OCI-LY7 (cell line): ENCODE measurements around the gene PAH. TPM values are rescaled to one million over a fixed set of nuclear protein-coding genes. Genes with fewer than 3 reads are reported as not detected.

Experiments
- BruUV-seq: library from RNA; stranded (reverse); fragments of 400-500 nt; replicated peaks from 2 replicates; lab custom pipeline; 2021; lab: Mats Ljungman, UMichigan
- CTCF ChIA-PET: fragments of 300-600 bp; sonication (Branson Sonifier 250); formaldehyde crosslinking; loops from one replicate; lab custom pipeline; 2022; ENCODE audit warnings: antibody characterized with exemption; ENCODE audit not compliant: unreplicated experiment; lab: Charles Lee
- POLR2A ChIA-PET: fragments of 300-600 bp; sonication (Branson Sonifier 250); formaldehyde crosslinking; loops from one replicate; lab custom pipeline; 2022; ENCODE audit warnings: antibody characterized with exemption; lab: Charles Lee
- DNase-seq: peaks from one replicate; pipeline ENCODE4 v3.0.0-alpha.2; 2015; ENCODE audit warnings: low spot score
- H2AFZ ChIP-seq: fragments of 200-600 bp; sonication (generic), shearing (Covaris generic); 2 replicates; pipeline ENCODE4 v1.6.1; 2014; ENCODE audit warnings: mild to moderate bottlenecking, antibody characterized with exemption, low read length, moderate library complexity
- H3K27ac ChIP-seq: fragments of 200-600 bp; sonication (generic); 2 replicates; pipeline ENCODE4 v1.5.1; 2014; ENCODE audit warnings: mixed run types, low read depth, mild to moderate bottlenecking, moderate library complexity, low read length, inconsistent platforms; ENCODE audit not compliant: poor library complexity, severe bottlenecking
- H3K36me3 ChIP-seq: fragments of 200-600 bp; sonication (generic); 2 replicates; pipeline ENCODE4 v1.6.1; 2014; ENCODE audit warnings: mild to moderate bottlenecking, antibody characterized with exemption, low read length, moderate library complexity, mixed read lengths; ENCODE audit not compliant: insufficient read depth
- H3K4me1 ChIP-seq: fragments of 200-600 bp; sonication (generic); 2 replicates; pipeline ENCODE4 v1.5.1; 2014; ENCODE audit warnings: mild to moderate bottlenecking, low read length; ENCODE audit not compliant: insufficient read depth, poor library complexity, severe bottlenecking
- H3K4me2 ChIP-seq: fragments of 200-600 bp; sonication (generic); 2 replicates; pipeline ENCODE4 v1.6.1; 2014; ENCODE audit warnings: mild to moderate bottlenecking, low read length
- H3K4me3 ChIP-seq: fragments of 200-600 bp; sonication (generic); 2 replicates; pipeline ENCODE4 v1.5.1; 2014; ENCODE audit warnings: mild to moderate bottlenecking, low read depth, low read length; ENCODE audit not compliant: poor library complexity, severe bottlenecking
- H3K79me2 ChIP-seq: fragments of 200-600 bp; sonication (generic); 2 replicates; pipeline ENCODE4 v1.6.1; 2016; ENCODE audit warnings: low read depth, mild to moderate bottlenecking, low read length, moderate library complexity, mixed read lengths; ENCODE audit not compliant: insufficient read depth
- H3K9me2 ChIP-seq: fragments of 200-600 bp; sonication (generic); 2 replicates; pipeline ENCODE4 v1.6.1; 2016; ENCODE audit warnings: mild to moderate bottlenecking, low read length, mixed read lengths; ENCODE audit not compliant: insufficient read depth
- H3K9me3 ChIP-seq: fragments of 200-600 bp; sonication (generic); 2 replicates; pipeline ENCODE4 v1.6.1; 2014; ENCODE audit warnings: mild to moderate bottlenecking, mixed run types, low read length, mixed read lengths
- H4K20me1 ChIP-seq: fragments of 200-600 bp; sonication (generic); 2 replicates; pipeline ENCODE4 v1.6.1; 2014; ENCODE audit warnings: mild to moderate bottlenecking, antibody characterized with exemption, low read length, moderate library complexity, mixed read lengths; ENCODE audit not compliant: insufficient read depth
- CTCF ChIP-seq: fragments of 200-600 bp; sonication (generic); conservative IDR thresholded peaks from 2 replicates; pipeline ENCODE4 v1.5.1; 2014; ENCODE audit warnings: mild to moderate bottlenecking, antibody characterized with exemption, low read length, moderate library complexity, mixed read lengths
- EZH2phosphoT487 ChIP-seq: fragments of 200-600 bp; sonication (generic); IDR thresholded peaks from 2 replicates; pipeline ENCODE4 v1.6.1; 2018; ENCODE audit warnings: low read depth, borderline replicate concordance, mild to moderate bottlenecking, mixed run types, antibody characterized with exemption, low read length, moderate library complexity, mixed read lengths
- intact Hi-C: fragments of 100-400 bp; cut with micrococcal nuclease; formaldehyde crosslinking; loops from one replicate; pipeline ENCODE4 v1.10.0; 2022; ENCODE audit not compliant: unreplicated experiment
- total RNA-seq, 2 experiments: library from RNA; depleted of rRNA in 1 of 2; stranded (reverse); fragments of >200 nt in 1 of 2; shearing (Covaris generic) in 1 of 2; gene quantifications; 2 replicates each; pipeline ENCODE4 v1.2.3, GENCODE V29; 2014 to 2022

Gene PAH
- total RNA-seq, 2 experiments from 2014 or later = not detected

GRCh38 chr12:102905229-102905628, 11.8 kb downstream of the PAH start:
- H3K9me3 ChIP-seq = no peaks in the 10 kb centered on the region
- ChIA-PET POLR2A (interaction anchor here (0.6 to 1.0 kb wide), 2 partner anchors 38 to 208 kb away, joined by 3 to 7 read pairs; no protein-coding TSS in a partner anchor), CTCF (no interaction called here)
- no peak overlapping the region for H2AFZ ChIP-seq
- intact Hi-C loops = no loop called here
- no peaks in the 10 kb centered on the region for H3K4me1 ChIP-seq
- TF ChIP-seq EZH2phosphoT487 = no peak
- TF ChIP-seq CTCF = no peak
- H3K4me3 ChIP-seq = no peak overlapping the region
- no peaks in the 10 kb centered on the region for H3K79me2 ChIP-seq
- no peaks in the 10 kb centered on the region for H3K36me3 ChIP-seq
- DNase-seq = no peak
- H3K4me2 ChIP-seq = no peak overlapping the region
- no peaks in the 10 kb centered on the region for H3K9me2 ChIP-seq
- no peaks in the 10 kb centered on the region for H4K20me1 ChIP-seq
- H3K27ac ChIP-seq = no peak overlapping the region
- no TSS peak for BruUV-seq

DNA sequence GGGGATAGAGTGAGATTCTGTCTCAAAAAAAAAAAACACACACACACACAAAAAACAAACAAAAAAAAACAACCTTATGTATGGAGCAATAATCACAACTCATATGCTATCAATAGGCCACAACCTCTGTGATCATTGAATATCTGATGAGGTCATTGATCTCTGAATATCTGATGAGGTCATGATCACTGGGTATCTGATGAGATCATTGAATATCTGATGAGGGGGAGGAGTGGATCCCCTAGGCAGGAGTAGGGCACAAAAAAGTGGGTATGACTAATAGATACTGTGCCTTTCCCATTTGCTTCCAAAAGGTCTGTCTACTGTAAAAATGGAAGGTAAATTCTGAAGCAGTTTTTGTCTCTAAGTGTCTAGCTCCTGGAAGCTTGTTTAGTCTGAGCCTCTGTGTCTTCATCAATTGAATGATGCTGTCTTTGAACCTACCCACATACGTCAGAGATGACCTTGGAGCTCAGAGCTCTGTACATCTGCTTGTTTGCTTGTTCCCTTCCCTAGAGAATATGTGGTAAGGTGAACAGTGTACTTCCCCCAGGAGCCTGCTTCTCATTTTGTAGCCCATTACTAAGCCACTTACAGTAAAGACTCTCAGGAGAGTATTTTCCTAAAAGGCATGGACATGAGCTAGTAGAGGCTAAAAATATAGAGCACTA, 13.6 kb downstream of the PAH start:
- TF ChIP-seq CTCF (no peak), EZH2phosphoT487 (no peak)
- DNase-seq = no peak
- no peak overlapping the region for H2AFZ ChIP-seq
- H3K36me3 ChIP-seq = no peaks in the 10 kb centered on the region
- no peaks in the 10 kb centered on the region for H4K20me1 ChIP-seq
- H3K27ac ChIP-seq = no peak overlapping the region
- H3K4me1 ChIP-seq = no peaks in the 10 kb centered on the region
- no peaks in the 10 kb centered on the region for H3K9me3 ChIP-seq
- H3K9me2 ChIP-seq = no peaks in the 10 kb centered on the region
- ChIA-PET CTCF (no interaction called here), POLR2A (no interaction called here)
- intact Hi-C loops = no loop called here
- no peak overlapping the region for H3K4me3 ChIP-seq
- no TSS peak for BruUV-seq
- no peak overlapping the region for H3K4me2 ChIP-seq
- no peaks in the 10 kb centered on the region for H3K79me2 ChIP-seq

DNA sequence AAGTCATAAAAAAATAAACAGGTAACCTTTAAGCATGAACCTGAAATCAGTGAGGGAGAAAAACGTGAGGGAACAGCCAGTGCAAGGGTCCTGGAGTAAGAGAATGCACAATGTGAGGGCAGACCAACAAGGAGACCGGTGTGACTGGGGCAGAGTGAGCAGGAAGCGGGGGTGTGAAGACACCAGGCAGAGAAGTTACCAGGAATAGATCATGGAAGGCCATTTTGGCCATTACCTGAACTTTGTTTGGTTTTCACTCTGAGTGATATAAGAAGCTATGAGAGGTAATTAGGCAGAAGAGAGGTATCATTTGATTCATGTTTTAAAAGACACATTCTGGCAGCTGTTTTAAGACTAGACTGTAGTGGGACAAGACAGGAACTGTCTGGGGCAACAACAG, 15.0 kb downstream of the PAH start:
- Histone ChIP-seq H2AFZ (no peak overlapping the region), H3K4me1 (no peaks in the 10 kb centered on the region), H3K27ac (no peak overlapping the region), H3K9me3 (no peaks in the 10 kb centered on the region), H4K20me1 (no peaks in the 10 kb centered on the region), H3K9me2 (no peaks in the 10 kb centered on the region), H3K79me2 (no peaks in the 10 kb centered on the region), H3K36me3 (no peaks in the 10 kb centered on the region), H3K4me3 (no peak overlapping the region), H3K4me2 (no peak overlapping the region)
- no TSS peak for BruUV-seq
- DNase-seq = no peak
- intact Hi-C loops = no loop called here
- TF ChIP-seq CTCF (no peak), EZH2phosphoT487 (no peak)
- POLR2A ChIA-PET = no interaction called here
- CTCF ChIA-PET = no interaction called here
